Measurements from ENCODE around the gene TAOK3. TPM values are rescaled to one million over a fixed set of nuclear protein-coding genes. Genes with fewer than 3 reads are reported as not detected.

TAOK3 gene
- total and polyA plus RNA-seq, 4 donors: 19.9 to 54.5 (median 37.7) TPM

- DNase-seq (peak; percentile 77 to 91 (median 82)), ATAC-seq (ENCODE audit: insufficient read depth, low FRiP score) (peak; percentile 92)
- no peak for TF ChIP-seq CTCF (IDR thresholded peaks at IDR 0.05; ENCODE audit: control extremely low read depth, extremely low read depth)
- Histone ChIP-seq H3K27ac (ENCODE audit: low read depth in 1 of 2, low read length in 1 of 2) (peak within 1 kb of the TSS; percentile 38 to 84), H3K36me3 (ENCODE audit: control insufficient read depth in 4 of 4, insufficient read depth in 4 of 4, low read length in 4 of 4) (no peaks in the 10 kb centered on the region), H3K9ac (ENCODE audit: insufficient read depth in 1 of 2, low read length in 2 of 2) (peak within 1 kb of the TSS; percentile 46 to 68), H3K27me3 (ENCODE audit: control insufficient read depth in 3 of 3, insufficient read depth in 3 of 3, low read length in 2 of 3) (no peaks in the 10 kb centered on the region), H3K4me1 (ENCODE audit: control insufficient read depth in 5 of 5, insufficient read depth in 5 of 5, low read length in 5 of 5) (peaks cover 0 to 7% (median 0%) of the 10 kb centered on the region in 5 donors), H3K4me3 (peak within 1 kb of the TSS; percentile 46), H3K9me3 (ENCODE audit: control insufficient read depth in 4 of 4, insufficient read depth in 3 of 4, low read length in 3 of 4) (no peaks in the 10 kb centered on the region)
- 0% methylated on average over 53 to 75 of the region's 75 CpGs for WGBS, 2 donors
Observed at GRCh38 chr12:118103601-118104382, 268.9 kb downstream of the TAOK3 start, which contains the start of gene VSIG10. Gene VSIG10 (minus strand): TSS chr12:118104011. CDS start chr12:118103671, 340 bp downstream.

- Histone ChIP-seq H3K9me3 (ENCODE audit: control insufficient read depth in 4 of 4, insufficient read depth in 3 of 4, low read length in 3 of 4) (no peaks in the 10 kb centered on the region), H3K9ac (ENCODE audit: insufficient read depth in 1 of 2, low read length in 2 of 2) (peak overlapping the region; percentile 11 to 38), H3K27me3 (ENCODE audit: control insufficient read depth in 3 of 3, insufficient read depth in 3 of 3, low read length in 2 of 3) (no peaks in the 10 kb centered on the region), H3K4me1 (ENCODE audit: control insufficient read depth in 5 of 5, insufficient read depth in 5 of 5, low read length in 5 of 5) (peaks cover 0 to 7% (median 0%) of the 10 kb centered on the region in 5 donors), H3K4me3 (peak overlapping the region; percentile 46), H3K27ac (ENCODE audit: low read depth in 1 of 2, low read length in 1 of 2) (peak overlapping the region; percentile 38 to 84), H3K36me3 (ENCODE audit: control insufficient read depth in 4 of 4, insufficient read depth in 4 of 4, low read length in 4 of 4) (no peaks in the 10 kb centered on the region)
- TF ChIP-seq CTCF (IDR thresholded peaks at IDR 0.05; ENCODE audit: control extremely low read depth, extremely low read depth): no peak
- peak; percentile 5 for ATAC-seq (ENCODE audit: insufficient read depth, low FRiP score)
- DNase-seq: peak; percentile 42 to 54 (median 45)
- 0 to 1% methylated on average over 32 of the region's 32 CpGs for WGBS, 2 donors
Observed at GRCh38 chr12:118103201-118103600, 269.5 kb downstream of the TAOK3 start.

- H3K4me1 ChIP-seq (ENCODE audit: control insufficient read depth in 5 of 5, insufficient read depth in 5 of 5, low read length in 5 of 5): peaks cover 0 to 7% (median 0%) of the 10 kb centered on the region in 5 donors
- no peaks in the 10 kb centered on the region for H3K9me3 ChIP-seq (ENCODE audit: control insufficient read depth in 4 of 4, insufficient read depth in 3 of 4, low read length in 3 of 4)
- H3K27me3 ChIP-seq (ENCODE audit: control insufficient read depth in 3 of 3, insufficient read depth in 3 of 3, low read length in 2 of 3): no peaks in the 10 kb centered on the region
- 19 to 29% methylated on average over 5 of the region's 5 CpGs for WGBS, 2 donors
- H3K36me3 ChIP-seq (ENCODE audit: control insufficient read depth in 4 of 4, insufficient read depth in 4 of 4, low read length in 4 of 4): no peaks in the 10 kb centered on the region
- H3K27ac ChIP-seq (ENCODE audit: low read depth in 1 of 2, low read length in 1 of 2): peak overlapping the region in 1 of 2 donors; percentile 37
- no peak for TF ChIP-seq CTCF (IDR thresholded peaks at IDR 0.05; ENCODE audit: control extremely low read depth, extremely low read depth)
- no peak overlapping the region for H3K4me3 ChIP-seq
- DNase-seq: no peak
- no peak for ATAC-seq (ENCODE audit: insufficient read depth, low FRiP score)
- no peak overlapping the region for H3K9ac ChIP-seq (ENCODE audit: insufficient read depth in 1 of 2, low read length in 2 of 2)
Observed at GRCh38 chr12:118102609-118103008, 270.1 kb downstream of the TAOK3 start.

Data from lung (tissue), 12 donors.